Activated naive CD4-positive, alpha-beta T cell treated with anti-CD3 and anti-CD28 coated beads, Interleukin-2, amount 10 ng/mL, durations not matched to agents 7 days and 5 days (primary cell): ENCODE data around the gene AK8.
"Not testable (repeated sequence)": the region's sequence is repeated elsewhere in the genome, so short reads cannot be mapped to it uniquely, and the experiment has no call there.

Experiments
- CTCF ChIA-PET: fragments of 350-600 bp; sonication (Branson Sonifier 250); formaldehyde crosslinking; loops from one replicate; lab custom pipeline; 2021; ENCODE audit warnings: antibody characterized with exemption; lab: Charles Lee
- DNase-seq: peaks from one replicate; pipeline ENCODE4 v3.0.0-alpha.2; 2020
- H3K27ac Mint-ChIP-seq: one replicate; pipeline ENCODE4 v1.8.0; 2021; ENCODE audit warnings: mild to moderate bottlenecking, moderate library complexity, mixed read lengths
- H3K27me3 Mint-ChIP-seq: one replicate; pipeline ENCODE4 v1.8.0; 2021; ENCODE audit warnings: mild to moderate bottlenecking, mixed read lengths
- H3K36me3 Mint-ChIP-seq: one replicate; pipeline ENCODE4 v1.8.0; 2021; ENCODE audit warnings: mixed read lengths
- H3K4me1 Mint-ChIP-seq: one replicate; pipeline ENCODE4 v1.8.0; 2021; ENCODE audit warnings: mixed read lengths
- H3K4me3 Mint-ChIP-seq: one replicate; pipeline ENCODE4 v1.8.0; 2021; ENCODE audit warnings: mild to moderate bottlenecking, moderate library complexity, mixed read lengths
- H3K9me3 Mint-ChIP-seq: one replicate; pipeline ENCODE4 v1.8.0; 2021; ENCODE audit warnings: mixed read lengths

AK8 gene

GRCh38 chr9:132783006-132783405 is 95.1 kb downstream of the AK8 start:
- Mint-ChIP-seq H3K27me3 (peaks cover 72% of the 10 kb centered on the region), H3K36me3 (no peaks in the 10 kb centered on the region), H3K9me3 (no peaks in the 10 kb centered on the region), H3K4me3 (no peak overlapping the region), H3K4me1 (peaks cover 11% of the 10 kb centered on the region), H3K27ac (no peak overlapping the region)
- CTCF ChIA-PET, result no interaction called here
- no peak for DNase-seq

GRCh38 chr9:132782037-132782436 is 96.0 kb downstream of the AK8 start:
- H3K4me1 Mint-ChIP-seq, result peaks cover 11% of the 10 kb centered on the region
- DNase-seq, result no peak
- H3K4me3 Mint-ChIP-seq, result no peak overlapping the region
- H3K27me3 Mint-ChIP-seq, result peaks cover 73% of the 10 kb centered on the region
- CTCF ChIA-PET, result no interaction called here
- no peaks in the 10 kb centered on the region for H3K9me3 Mint-ChIP-seq
- no peak overlapping the region for H3K27ac Mint-ChIP-seq
- no peaks in the 10 kb centered on the region for H3K36me3 Mint-ChIP-seq

DNA sequence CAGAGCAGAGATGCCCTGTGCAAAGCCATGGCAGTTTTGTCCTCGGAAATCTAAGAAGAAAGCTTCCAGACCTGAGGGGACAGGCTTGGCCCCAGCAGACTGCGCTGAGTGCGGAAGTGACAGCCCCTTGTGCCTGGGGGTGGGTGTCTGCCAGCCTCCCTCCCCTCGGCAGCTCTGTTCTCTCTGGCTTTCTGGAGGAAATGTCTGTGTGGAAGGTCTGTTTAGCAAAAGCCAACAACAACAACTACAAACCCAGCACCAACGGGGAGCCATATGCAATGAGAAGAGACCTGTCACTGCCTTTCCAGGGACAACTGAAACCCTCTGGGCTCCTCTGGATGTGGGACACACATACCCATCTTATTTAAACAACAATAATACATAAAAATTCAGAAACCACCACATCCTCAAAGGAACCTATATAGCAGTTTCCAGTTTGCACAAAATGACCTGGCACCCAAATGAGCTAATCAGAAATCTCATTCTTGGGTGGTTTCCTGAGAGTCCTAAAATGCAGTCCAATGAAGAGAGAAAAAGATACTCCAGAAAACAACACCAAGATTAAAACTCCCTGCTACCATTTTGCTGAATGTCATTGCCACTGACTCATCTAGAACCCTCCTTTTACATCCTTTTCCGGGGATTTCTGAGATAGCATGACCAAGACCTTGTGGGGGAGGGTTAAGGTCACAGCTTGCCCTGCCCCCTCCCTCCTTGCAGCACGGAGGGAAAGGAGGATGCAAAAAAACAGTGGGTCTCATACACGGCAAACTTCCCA is 97.7 kb downstream of the AK8 start:
- peaks cover 11% of the 10 kb centered on the region for H3K4me1 Mint-ChIP-seq
- no peak overlapping the region for H3K4me3 Mint-ChIP-seq

GRCh38 chr9:132776891-132777290 is 101.2 kb downstream of the AK8 start:
- Mint-ChIP-seq H3K27me3 (peaks cover 36% of the 10 kb centered on the region), H3K36me3 (peaks cover 6% of the 10 kb centered on the region), H3K4me1 (peaks cover 30% of the 10 kb centered on the region), H3K4me3 (no peak overlapping the region), H3K9me3 (peaks cover 2% of the 10 kb centered on the region), H3K27ac (no peak overlapping the region)
- CTCF ChIA-PET, result no interaction called here
- no peak for DNase-seq

More for the DNA sequence above, 97.7 kb downstream of the AK8 start:
- no peak overlapping the region for H3K27ac Mint-ChIP-seq
- H3K9me3 Mint-ChIP-seq, result no peaks in the 10 kb centered on the region
- peaks cover 64% of the 10 kb centered on the region for H3K27me3 Mint-ChIP-seq
- CTCF ChIA-PET, result interaction anchor here (0.6 to 0.9 kb wide), 2 partner anchors 11 to 746 kb away, joined by 3 read pairs; no protein-coding TSS in a partner anchor
- no peak for DNase-seq
- no peaks in the 10 kb centered on the region for H3K36me3 Mint-ChIP-seq

DNA sequence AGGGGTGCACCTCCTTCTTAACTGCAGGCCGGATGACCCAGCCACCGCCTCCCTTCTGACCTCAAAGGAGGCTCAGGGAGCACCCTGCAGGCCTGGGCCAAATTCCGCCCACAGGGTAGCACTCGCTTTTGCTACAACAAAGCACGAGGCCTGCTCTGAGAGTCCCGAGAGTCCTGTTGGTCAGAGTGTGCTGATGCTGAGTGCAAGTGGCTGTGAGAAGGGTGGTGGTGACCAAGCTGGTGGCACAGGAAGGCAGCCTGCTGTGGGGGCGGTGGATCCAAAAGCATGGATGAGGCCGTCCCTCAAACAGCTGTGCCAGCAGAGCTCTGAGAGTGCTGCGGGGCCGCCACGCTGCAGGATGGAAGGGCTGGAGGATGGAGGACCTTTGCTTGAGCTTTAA is 101.8 kb downstream of the AK8 start:
- Mint-ChIP-seq H3K36me3 (peaks cover 10% of the 10 kb centered on the region), H3K27me3 (peaks cover 32% of the 10 kb centered on the region), H3K4me1 (peaks cover 30% of the 10 kb centered on the region), H3K27ac (no peak overlapping the region), H3K4me3 (no peak overlapping the region), H3K9me3 (peaks cover 7% of the 10 kb centered on the region)
- CTCF ChIA-PET, result no interaction called here
- DNase-seq, result no peak

DNA sequence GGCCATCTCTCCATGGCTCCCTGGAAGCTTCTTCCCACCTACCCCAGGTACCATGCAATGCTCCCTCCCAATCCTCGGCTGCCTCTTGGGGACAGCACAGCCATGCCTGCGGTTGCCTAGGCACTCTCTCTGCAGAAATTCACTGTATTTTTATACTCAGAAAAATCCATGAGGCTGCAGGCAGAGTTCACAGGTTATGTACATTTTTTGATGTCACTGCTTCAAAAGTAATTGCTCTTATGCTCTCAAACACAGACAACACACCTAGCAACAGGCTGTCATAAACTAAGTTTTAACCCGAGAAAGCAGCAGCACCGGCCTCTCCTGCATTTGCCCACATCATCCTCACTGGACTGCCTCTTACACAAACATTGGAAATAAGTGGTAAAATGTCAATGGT is 102.4 kb downstream of the AK8 start:
- Mint-ChIP-seq H3K4me3 (no peak overlapping the region), H3K4me1 (peaks cover 28% of the 10 kb centered on the region), H3K27me3 (peaks cover 30% of the 10 kb centered on the region), H3K9me3 (peaks cover 7% of the 10 kb centered on the region), H3K36me3 (peaks cover 10% of the 10 kb centered on the region), H3K27ac (no peak overlapping the region)
- no peak for DNase-seq
- CTCF ChIA-PET, result no interaction called here

GRCh38 chr9:132774886-132775285 is 103.2 kb downstream of the AK8 start:
- peaks cover 22% of the 10 kb centered on the region for H3K27me3 Mint-ChIP-seq
- CTCF ChIA-PET, result interaction anchor here (1.0 kb wide), 1 partner anchor 9 kb away, joined by 3 read pairs; no protein-coding TSS in a partner anchor
- DNase-seq, result no peak
- H3K9me3 Mint-ChIP-seq, result peaks cover 7% of the 10 kb centered on the region
- no peak overlapping the region for H3K4me3 Mint-ChIP-seq
- peaks cover 22% of the 10 kb centered on the region for H3K4me1 Mint-ChIP-seq
- no peak overlapping the region for H3K27ac Mint-ChIP-seq
- peaks cover 11% of the 10 kb centered on the region for H3K36me3 Mint-ChIP-seq

- Mint-ChIP-seq H3K4me3 (no peak overlapping the region), H3K27ac (no peak overlapping the region), H3K4me1 (peaks cover 25% of the 10 kb centered on the region), H3K27me3 (peaks cover 18% of the 10 kb centered on the region), H3K9me3 (peaks cover 7% of the 10 kb centered on the region), H3K36me3 (peaks cover 13% of the 10 kb centered on the region)
- CTCF ChIA-PET, result no interaction called here
- no peak for DNase-seq
These were observed 104.2 kb downstream of the AK8 start for GRCh38 chr9:132773764-132774339.

DNA sequence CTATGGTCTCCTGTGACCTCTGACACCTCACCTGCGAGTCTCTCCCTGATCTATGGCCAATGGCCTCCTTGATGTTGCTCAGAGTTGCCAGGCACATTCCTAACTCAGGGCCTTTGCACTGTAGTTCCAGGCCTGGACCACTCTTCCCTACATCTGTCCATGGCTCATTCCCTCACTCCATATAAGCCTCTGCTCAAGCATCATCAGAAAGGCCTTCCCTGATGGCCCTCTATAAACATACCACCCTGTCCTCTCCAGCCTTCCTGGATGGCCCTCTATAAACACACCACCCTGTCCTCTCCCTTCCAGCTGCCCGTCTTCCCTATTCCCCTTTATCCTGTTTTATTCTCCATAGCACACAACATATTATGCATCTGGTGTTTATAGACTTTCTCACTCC is 105.0 kb downstream of the AK8 start:
- Mint-ChIP-seq H3K36me3 (peaks cover 13% of the 10 kb centered on the region), H3K4me1 (peaks cover 31% of the 10 kb centered on the region), H3K4me3 (peak overlapping the region; percentile 1), H3K27ac (no peak overlapping the region), H3K27me3 (peaks cover 18% of the 10 kb centered on the region), H3K9me3 (peaks cover 7% of the 10 kb centered on the region)
- DNase-seq, result no peak
- CTCF ChIA-PET, result no interaction called here

- H3K4me3 Mint-ChIP-seq, result peak overlapping the region; percentile 29
These were observed 106.3 kb downstream of the AK8 start for GRCh38 chr9:132771752-132772151.

GRCh38 chr9:132770770-132771310 is 107.2 kb downstream of the AK8 start:
- no peak for DNase-seq
- peaks cover 34% of the 10 kb centered on the region for H3K4me1 Mint-ChIP-seq
- H3K27ac Mint-ChIP-seq, result peak overlapping the region; percentile 98
- peaks cover 7% of the 10 kb centered on the region for H3K9me3 Mint-ChIP-seq
- CTCF ChIA-PET, result no interaction called here
- peaks cover 13% of the 10 kb centered on the region for H3K36me3 Mint-ChIP-seq
- H3K4me3 Mint-ChIP-seq, result peak overlapping the region; percentile 97
- peaks cover 8% of the 10 kb centered on the region for H3K27me3 Mint-ChIP-seq

More at GRCh38 chr9:132771752-132772151, 106.3 kb downstream of the AK8 start:
- H3K9me3 Mint-ChIP-seq, DNase-seq, H3K27me3 Mint-ChIP-seq, H3K27ac Mint-ChIP-seq, CTCF ChIA-PET: not testable (repeated sequence)
- H3K4me1 Mint-ChIP-seq, result peaks cover 34% of the 10 kb centered on the region
- H3K36me3 Mint-ChIP-seq, result peaks cover 13% of the 10 kb centered on the region

GRCh38 chr9:132769906-132770769 is 107.9 kb downstream of the AK8 start:
- Mint-ChIP-seq H3K27ac (peak overlapping the region; percentile 98), H3K9me3 (peaks cover 7% of the 10 kb centered on the region), H3K36me3 (peaks cover 13% of the 10 kb centered on the region), H3K4me1 (peaks cover 34% of the 10 kb centered on the region), H3K27me3 (peaks cover 11% of the 10 kb centered on the region), H3K4me3 (peak overlapping the region; percentile 97)
- peak; percentile 81 for DNase-seq
- CTCF ChIA-PET, result interaction anchor here (1.1 to 1.6 kb wide), 2 partner anchors 10 to 31 kb away, joined by 3 to 5 read pairs; no protein-coding TSS in a partner anchor

DNA sequence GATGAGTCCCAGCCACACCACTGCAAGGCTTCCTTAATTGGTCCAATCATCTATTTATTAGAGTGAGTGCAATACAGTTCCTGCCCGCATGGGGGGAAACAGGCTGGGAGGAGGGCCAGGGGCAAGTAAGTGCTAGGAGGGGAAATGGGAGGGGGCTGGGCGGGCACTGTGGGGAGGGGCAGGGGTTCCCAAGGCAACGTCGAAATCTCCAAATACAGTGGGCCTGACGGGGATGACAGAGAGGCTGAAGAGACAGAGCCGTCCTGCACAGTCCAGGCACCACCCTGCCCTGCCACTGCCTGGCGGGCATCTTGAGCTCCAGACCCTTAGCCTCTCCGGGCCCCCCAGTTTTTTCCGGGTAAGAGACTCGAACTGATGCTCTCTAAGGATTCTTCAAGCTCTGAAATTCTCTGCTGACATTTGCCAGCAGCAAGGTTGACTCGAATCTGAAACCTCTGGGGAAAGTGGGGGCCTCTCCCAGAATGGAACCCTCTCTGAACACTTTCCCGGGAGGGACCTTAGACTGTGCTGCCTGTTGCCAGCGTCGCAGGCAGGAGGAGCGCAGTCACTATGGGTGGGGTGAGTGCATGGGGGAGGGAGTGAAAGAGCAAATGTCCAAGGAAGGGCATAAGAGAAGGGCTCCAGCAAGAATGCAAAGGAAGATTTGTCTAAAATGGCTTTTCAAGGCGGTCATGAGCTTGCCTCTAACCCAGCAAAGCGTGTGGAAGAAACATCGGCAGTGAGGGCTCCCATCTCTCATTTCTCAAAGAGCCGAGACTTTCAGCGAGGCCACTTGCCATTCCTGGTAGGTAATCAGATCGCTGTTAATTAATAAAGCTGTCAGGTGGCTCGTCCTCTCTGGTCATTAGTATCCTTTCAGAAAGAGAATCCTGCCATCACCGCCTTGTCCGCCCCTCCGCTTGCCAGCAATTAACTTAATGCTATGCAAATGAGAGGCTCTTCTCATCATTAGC is 108.9 kb downstream of the AK8 start:
- CTCF ChIA-PET, result interaction anchor here (1.0 to 1.6 kb wide), 6 partner anchors 9 to 268 kb away, joined by 3 to 5 read pairs (median 4); no protein-coding TSS in a partner anchor

More for the DNA sequence above, 108.9 kb downstream of the AK8 start:
- Mint-ChIP-seq H3K27ac (peak overlapping the region; percentile 98), H3K36me3 (peaks cover 13% of the 10 kb centered on the region), H3K4me3 (peak overlapping the region; percentile 97), H3K27me3 (peaks cover 13% of the 10 kb centered on the region), H3K4me1 (peaks cover 29% of the 10 kb centered on the region), H3K9me3 (peaks cover 7% of the 10 kb centered on the region)
- peak; percentile 81 for DNase-seq
